Activated CD4-positive, alpha-beta T cell treated with anti-CD3 and anti-CD28 coated beads, Interleukin-2, amount 50 U/mL, for 16 hours (primary cell): ENCODE measurements around the gene ALOX15.
"Not testable (repeated sequence)": the region's sequence is repeated elsewhere in the genome, so short reads cannot be mapped to it uniquely, and the experiment has no call there.

Source experiments
- DNase-seq: peaks from one replicate; pipeline ENCODE4 v3.0.0-alpha.2; 2020

Gene ALOX15

DNA sequence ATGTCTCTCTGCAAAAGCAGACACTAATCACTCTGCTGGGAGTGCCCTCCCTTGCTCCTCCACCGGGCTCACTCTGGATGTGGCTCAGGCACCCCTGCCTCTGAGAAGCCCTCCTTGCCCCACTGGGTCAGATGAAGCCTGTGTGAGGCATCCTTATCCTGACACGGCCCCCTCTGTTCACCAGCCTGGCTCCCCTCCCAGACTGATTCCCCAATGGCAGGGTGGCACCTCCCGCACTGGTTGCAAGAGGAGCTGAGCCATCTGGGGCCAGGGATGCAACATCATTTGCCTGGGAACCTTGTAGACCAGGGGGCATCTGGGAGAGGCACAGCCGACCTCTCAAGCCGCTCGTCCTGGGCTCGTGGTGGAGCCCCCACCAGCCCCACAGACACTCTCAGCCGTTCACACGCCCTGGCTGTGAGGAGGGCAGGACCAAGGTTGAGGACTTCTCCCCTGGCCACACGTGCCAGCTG, 50.5 kb downstream of the ALOX15 start:
- no peak for DNase-seq

DNA sequence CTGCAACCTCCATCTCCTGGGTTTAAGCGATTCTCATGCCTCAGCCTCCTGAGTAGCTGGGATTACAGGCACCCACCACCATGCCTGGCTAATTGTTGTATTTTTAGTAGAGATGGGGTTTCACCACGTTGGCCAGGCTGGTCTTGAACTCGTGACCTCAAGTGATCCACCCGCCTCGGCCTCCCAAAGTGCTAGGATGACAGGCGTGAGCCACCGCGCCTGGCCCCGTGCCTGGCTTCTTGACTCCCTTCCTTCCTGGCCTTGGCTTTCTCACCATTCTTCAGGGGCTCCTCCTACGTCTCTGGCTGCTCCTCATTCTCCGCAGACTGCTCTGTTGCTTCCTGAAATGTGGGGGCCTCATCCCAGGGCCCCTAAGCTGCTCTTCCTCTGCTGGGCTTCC, 51.4 kb downstream of the ALOX15 start:
- not testable (repeated sequence) for DNase-seq

DNA sequence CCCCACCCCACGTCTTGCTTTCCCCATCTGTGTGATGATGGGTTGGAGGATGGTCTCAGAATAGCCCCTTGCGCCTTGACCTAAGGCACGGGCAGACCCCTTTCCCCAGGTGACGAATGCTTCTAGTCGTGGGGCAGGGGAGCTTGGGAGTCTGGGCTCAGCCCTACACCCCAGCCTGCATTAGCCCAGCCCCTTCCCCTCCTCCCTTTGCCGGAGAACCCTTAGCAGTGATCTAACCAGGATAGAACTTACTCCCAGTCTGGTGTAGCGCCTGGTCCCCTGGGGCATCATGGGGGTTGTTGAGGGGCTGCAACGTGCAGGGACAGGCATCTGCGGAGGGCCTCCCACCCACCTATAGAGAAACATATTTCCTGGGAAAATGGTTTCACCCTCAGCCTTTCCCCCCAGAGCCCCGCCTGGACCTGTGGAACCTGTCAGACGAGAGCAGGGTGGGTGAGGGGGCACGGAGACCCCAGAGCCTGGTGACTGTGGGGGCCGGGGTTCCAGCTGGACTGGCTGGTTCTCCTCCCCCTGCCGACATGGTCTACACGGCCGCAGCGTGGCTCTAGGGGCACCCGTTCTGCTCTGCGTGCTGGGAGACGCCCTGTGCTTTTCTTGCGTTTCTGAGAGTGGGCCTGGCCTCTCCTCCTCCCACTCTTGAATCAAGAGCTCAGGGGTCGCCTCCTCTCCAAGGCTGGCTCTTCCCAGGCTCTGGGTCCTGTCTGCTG, 52.4 kb downstream of the ALOX15 start:
- DNase-seq, result no peak

DNA sequence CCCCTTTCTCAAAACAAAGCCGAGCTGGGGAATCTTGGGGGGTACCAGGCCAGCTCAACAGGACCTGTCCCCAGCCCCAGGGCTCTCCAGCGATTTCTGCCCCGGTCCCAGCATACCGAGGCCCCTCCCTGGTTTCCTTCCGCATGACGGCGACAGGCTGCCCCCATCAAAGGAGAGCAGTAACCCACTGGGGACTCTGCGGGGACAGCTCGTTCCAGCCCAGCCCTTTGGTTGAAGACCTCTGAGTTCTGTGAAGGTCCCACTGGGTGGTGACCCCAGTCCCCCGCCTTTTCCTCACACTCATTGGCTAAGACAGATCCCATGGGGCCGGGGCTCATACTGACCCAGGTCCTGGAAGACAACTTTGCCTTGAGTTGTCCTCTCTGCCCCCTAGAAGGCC, 53.1 kb downstream of the ALOX15 start:
- no peak for DNase-seq

DNA sequence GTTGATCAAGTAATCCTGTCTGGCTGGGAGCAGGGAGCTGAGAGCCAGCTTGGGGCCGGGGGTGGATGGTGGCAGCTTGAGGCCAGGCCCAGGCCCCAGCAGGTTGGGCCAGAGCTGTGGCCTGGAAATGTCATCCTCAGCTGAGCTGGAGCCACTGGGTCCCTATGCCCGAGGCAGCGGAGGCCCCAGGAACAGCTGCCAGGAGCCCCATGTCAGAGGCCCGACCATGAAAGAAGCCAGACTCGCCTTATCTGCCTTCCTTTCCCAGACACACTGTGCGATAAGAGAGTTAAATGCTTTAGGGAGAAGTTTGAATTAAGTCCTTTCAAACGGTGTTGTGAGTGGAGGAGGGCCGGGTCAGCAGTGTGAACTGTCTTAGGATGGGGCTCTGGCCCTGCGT, 53.7 kb downstream of the ALOX15 start:
- no peak for DNase-seq

DNA sequence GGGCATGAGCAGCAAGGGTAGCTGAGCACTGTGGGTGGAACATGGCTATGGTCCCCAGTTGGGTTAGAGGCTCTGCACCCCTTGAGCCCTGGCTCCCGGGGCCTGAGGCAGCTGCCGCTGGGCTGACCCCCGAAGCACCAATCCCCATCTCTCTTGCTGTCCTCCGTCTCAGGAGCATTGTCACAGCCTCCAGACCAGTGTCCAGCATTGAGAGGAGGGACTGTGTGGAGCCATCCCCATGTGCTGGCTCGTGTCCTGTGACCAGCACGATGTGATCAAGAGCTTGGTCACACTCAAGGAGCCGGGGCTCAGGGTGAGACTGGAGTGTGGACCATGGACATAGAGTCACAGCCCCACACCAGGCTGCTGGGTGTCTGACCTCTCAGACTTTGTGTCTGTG, 54.3 kb downstream of the ALOX15 start:
- DNase-seq, result no peak

DNA sequence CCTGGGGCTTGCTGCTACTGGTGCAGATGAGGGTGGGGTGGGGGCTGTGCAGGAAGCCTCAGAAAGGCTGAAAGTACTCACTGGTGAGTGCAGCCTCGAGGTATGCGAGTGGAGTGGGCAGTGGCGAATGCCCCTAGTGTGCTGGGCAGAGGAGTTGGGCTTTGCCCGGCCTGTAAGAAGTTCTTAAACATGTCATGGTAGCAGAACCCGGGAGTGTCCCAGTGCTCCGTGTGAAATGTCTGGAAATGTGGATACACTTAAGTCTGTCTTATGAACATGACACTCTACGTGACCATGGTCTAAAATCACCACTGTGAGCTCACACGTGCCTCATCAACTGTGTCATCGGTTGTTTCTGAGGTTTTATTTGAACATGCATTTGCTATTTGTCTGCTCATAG, 55.4 kb downstream of the ALOX15 start:
- DNase-seq, result no peak

DNA sequence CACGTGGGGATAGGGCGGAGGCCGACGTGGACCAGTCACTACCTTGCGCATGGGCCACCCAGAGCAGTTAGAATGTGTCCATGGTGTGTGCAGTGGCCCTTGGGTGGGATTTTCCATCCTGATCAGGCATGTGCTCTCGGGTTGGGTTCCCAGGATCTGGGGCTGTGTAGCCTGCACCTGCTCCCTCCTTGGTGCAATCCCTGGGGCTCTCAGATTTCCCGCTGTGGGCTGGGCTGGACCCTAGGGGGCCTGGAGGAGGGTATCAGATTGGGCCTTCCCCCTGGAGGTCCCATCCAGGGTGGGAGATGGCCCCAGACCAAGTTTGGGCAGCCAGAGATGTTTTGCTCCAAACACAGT, 55.9 kb downstream of the ALOX15 start:
- no peak for DNase-seq

DNA sequence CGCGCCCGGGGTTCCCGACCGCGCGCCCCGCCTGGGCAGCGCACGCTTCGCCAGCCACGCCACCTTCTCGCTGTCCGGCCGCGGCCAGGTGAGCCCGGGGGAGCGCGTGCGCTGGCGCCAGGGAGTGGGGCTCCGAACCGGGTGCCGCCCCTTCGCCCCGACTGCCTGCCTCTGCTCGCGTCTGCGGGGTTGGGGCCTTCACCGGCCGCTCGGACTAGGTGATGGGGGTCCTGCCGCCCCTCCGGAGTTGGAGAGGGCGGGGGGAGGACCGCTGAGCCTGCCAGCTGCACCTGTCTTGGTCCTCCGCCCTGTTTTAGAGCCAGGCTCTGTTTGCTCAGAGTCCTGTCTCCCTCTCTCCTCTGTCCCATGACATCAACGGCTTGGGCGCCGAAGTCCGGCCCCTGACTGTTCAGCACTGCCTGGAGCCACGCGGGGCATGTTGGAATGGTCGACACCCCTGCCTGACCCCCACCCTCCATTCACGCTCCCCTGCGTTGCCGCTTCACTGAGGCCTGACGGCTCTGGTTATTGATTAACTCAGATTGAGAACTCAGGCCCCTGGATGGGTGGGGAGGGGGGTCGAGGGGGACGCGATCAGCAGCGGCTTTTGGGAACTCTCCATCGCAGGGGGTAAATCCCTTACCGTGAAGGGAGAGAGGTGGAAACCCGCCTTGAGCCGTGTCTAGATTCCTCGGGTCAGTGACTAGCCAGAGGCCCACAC, 56.4 kb downstream of the ALOX15 start:
- DNase-seq, result no peak

DNA sequence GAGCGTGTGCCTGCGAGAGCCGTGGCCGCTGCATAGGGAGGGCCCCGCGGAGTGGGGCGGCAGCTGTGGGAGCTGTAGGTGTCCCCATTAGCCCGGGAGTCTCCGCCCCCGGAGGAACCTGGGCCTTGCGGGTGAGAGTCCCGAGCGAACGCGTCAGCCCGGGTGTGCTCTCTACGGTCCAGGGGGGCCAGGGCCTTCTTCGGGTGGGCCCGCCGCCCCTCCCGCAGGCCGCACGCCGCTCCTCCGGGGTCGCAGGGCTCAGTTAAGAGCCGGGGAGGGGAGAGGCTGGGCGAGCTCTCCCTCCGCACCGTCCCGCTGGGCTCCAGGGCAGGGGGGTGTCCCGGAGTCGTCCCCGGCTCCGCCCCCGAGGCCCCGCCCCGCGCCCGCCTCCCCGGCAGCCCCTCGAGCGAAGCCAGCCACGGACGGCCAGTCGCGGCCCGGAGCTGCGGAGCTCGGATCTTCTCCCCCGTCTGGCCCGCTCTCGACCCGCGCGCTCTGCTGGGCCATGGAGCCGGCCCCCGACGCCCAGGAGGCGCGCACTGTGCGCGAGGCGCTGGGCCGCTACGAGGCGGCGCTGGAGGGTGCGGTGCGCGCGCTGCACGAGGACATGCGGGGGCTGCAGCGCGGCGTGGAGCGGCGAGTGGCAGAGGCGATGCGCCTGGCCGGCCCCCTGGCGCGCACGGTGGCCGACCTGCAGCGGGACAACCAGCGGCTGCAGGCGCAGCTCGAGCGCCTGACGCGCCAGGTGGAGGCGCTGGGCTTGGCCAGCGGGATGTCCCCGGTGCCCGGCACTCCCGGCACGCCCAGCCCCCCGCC, 57.2 kb downstream of the ALOX15 start, which contains the start of gene SMTNL2:
Gene SMTNL2, plus strand, starts transcription at position 429 of the 816 bp plus-strand sequence. Its CDS starts 77 bp downstream, at position 506.
- no peak for DNase-seq

DNA sequence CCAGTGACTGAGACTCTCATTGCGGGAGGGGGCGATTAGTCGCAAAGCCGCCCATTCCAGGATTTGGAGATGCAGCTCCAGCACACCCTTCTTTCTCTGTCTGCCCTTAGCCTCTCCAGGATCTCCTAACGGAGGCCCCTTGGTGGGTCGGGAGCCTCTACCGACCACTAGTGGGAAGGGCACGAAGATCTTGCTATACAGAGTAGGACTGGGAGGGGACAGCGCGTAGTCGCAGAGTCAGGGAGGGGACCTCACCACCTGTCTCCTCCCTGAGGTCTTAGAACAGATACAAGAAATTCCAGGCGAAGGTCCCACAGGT, 57.7 kb downstream of the ALOX15 start:
- no peak for DNase-seq

DNA sequence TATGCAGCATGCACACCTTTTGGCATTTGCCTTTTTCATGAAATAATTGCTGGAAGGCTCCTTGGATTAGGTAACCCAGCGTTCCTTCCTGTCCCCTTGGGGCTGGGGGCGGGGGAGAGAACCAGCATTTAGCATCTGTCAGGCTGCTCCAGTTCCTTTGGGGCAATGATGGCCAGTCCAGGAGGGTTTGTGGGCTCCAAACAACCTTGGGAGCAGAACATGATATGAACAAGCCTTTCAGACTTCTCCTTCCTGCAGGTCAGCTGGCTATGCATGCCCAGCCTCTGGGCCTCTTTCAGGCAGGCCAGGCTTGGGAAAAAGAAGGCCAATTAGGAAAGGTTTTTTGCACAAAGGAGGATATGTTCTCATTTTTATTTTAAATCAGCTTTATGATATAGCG, 58.3 kb downstream of the ALOX15 start:
- no peak for DNase-seq

DNA sequence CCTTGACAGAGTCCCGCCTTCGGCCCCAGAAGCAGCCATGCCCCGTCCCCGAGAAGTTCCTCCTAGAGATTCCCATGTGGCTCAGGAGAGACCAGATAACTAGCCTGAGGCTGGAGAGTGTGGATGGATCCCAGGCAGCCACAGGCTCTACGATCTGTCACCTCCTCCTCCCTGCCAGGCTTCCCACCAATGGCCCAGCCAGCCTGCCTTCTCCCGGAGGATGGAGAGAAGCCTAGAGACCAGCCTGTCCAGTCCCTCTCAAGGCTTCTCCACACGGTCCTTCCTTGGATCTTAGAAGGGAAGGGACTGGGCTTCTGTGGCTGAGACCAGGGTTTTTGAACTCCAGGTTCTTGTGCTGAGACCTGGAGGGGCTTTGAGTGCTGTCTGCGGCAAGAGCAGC, 58.8 kb downstream of the ALOX15 start:
- DNase-seq, result no peak

DNA sequence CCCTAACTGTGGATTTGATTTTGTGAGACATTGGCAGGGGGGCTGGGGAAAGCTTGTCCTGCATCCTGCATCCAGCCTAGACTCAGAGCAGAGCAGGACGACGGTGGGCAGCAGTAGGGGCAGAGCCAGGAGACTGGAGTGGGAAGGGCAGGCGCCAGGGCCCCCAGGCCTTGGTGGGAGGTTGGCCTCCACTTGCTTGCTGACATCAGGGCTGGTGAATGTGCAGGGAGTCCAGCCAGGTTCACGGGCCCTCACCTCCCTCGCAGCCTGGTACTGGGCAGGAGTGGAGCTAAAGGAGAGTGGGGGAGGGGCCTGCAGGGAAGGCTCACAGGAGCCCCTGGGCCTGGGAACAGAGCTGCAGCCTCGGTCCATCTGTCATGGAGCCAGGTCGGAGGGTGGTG, 59.4 kb downstream of the ALOX15 start:
- no peak for DNase-seq
